Measurements from ENCODE around the gene SYTL4.

SYTL4 gene

GRCh38 chrX:100658941-100659381 is 73.0 kb downstream of the SYTL4 start:
- Histone ChIP-seq H3K79me2 (ENCODE audit: control insufficient read depth, low read length) (no peaks in the 10 kb centered on the region), H3K4me1 (ENCODE audit: control insufficient read depth, low read length) (no peaks in the 10 kb centered on the region), H3K9me3 (ENCODE audit: control insufficient read depth, insufficient read depth, low read length) (no peaks in the 10 kb centered on the region), H3K9me2 (replicated peaks; ENCODE audit: control insufficient read depth, low read length) (no peaks in the 10 kb centered on the region), H3K4me2 (ENCODE audit: low read length) (no peak overlapping the region), H3F3A (ENCODE audit: control insufficient read depth, insufficient read depth) (no peaks in the 10 kb centered on the region), H3K27ac (ENCODE audit: low read depth, low read length) (no peak overlapping the region), H4K20me1 (ENCODE audit: control insufficient read depth, insufficient read depth, low read depth, low read length) (no peaks in the 10 kb centered on the region), H3K36me3 (ENCODE audit: control insufficient read depth, low read length) (no peaks in the 10 kb centered on the region), H3K4me3 (ENCODE audit: low read length) (no peak overlapping the region), H3K27me3 (ENCODE audit: control insufficient read depth, low read length) (no peaks in the 10 kb centered on the region)
- TF ChIP-seq, protein P1, sequence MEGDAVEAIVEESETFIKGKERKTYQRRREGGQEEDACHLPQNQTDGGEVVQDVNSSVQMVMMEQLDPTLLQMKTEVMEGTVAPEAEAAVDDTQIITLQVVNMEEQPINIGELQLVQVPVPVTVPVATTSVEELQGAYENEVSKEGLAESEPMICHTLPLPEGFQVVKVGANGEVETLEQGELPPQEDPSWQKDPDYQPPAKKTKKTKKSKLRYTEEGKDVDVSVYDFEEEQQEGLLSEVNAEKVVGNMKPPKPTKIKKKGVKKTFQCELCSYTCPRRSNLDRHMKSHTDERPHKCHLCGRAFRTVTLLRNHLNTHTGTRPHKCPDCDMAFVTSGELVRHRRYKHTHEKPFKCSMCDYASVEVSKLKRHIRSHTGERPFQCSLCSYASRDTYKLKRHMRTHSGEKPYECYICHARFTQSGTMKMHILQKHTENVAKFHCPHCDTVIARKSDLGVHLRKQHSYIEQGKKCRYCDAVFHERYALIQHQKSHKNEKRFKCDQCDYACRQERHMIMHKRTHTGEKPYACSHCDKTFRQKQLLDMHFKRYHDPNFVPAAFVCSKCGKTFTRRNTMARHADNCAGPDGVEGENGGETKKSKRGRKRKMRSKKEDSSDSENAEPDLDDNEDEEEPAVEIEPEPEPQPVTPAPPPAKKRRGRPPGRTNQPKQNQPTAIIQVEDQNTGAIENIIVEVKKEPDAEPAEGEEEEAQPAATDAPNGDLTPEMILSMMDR (IDR thresholded peaks at IDR 0.05; ENCODE audit: low read depth, low read length, poor library complexity, severe bottlenecking), result no peak
- no peak for TF ChIP-seq EZH2phosphoT487 (IDR thresholded peaks at IDR 0.05; ENCODE audit: borderline replicate concordance, low read length)

- Histone ChIP-seq H3K4me3 (ENCODE audit: low read length) (no peak overlapping the region), H3K4me1 (ENCODE audit: control insufficient read depth, low read length) (no peaks in the 10 kb centered on the region), H3K9me2 (replicated peaks; ENCODE audit: control insufficient read depth, low read length) (no peaks in the 10 kb centered on the region), H3K4me2 (ENCODE audit: low read length) (no peak overlapping the region), H3K27me3 (ENCODE audit: control insufficient read depth, low read length) (no peaks in the 10 kb centered on the region), H3K36me3 (ENCODE audit: control insufficient read depth, low read length) (no peaks in the 10 kb centered on the region), H3K9me3 (ENCODE audit: control insufficient read depth, insufficient read depth, low read length) (no peaks in the 10 kb centered on the region), H3K27ac (ENCODE audit: low read depth, low read length) (no peak overlapping the region), H3F3A (ENCODE audit: control insufficient read depth, insufficient read depth) (no peaks in the 10 kb centered on the region), H3K79me2 (ENCODE audit: control insufficient read depth, low read length) (no peaks in the 10 kb centered on the region), H4K20me1 (ENCODE audit: control insufficient read depth, insufficient read depth, low read depth, low read length) (no peaks in the 10 kb centered on the region)
- TF ChIP-seq, protein P1 (IDR thresholded peaks at IDR 0.05; ENCODE audit: low read depth, low read length, poor library complexity, severe bottlenecking), result peak; percentile 18
- TF ChIP-seq EZH2phosphoT487 (IDR thresholded peaks at IDR 0.05; ENCODE audit: borderline replicate concordance, low read length), result no peak
These were observed 77.7 kb downstream of the SYTL4 start for GRCh38 chrX:100654261-100654660.

- H3K4me2 ChIP-seq (ENCODE audit: low read length), result no peak overlapping the region
- no peaks in the 10 kb centered on the region for H4K20me1 ChIP-seq (ENCODE audit: control insufficient read depth, insufficient read depth, low read depth, low read length)
- no peak overlapping the region for H3K4me3 ChIP-seq (ENCODE audit: low read length)
- no peaks in the 10 kb centered on the region for H3K36me3 ChIP-seq (ENCODE audit: control insufficient read depth, low read length)
- TF ChIP-seq, protein P1 (IDR thresholded peaks at IDR 0.05; ENCODE audit: low read depth, low read length, poor library complexity, severe bottlenecking), result no peak
- no peak for TF ChIP-seq EZH2phosphoT487 (IDR thresholded peaks at IDR 0.05; ENCODE audit: borderline replicate concordance, low read length)
- H3K9me3 ChIP-seq (ENCODE audit: control insufficient read depth, insufficient read depth, low read length), result no peaks in the 10 kb centered on the region
- no peaks in the 10 kb centered on the region for H3K27me3 ChIP-seq (ENCODE audit: control insufficient read depth, low read length)
- no peaks in the 10 kb centered on the region for H3K9me2 ChIP-seq (replicated peaks; ENCODE audit: control insufficient read depth, low read length)
- no peaks in the 10 kb centered on the region for H3K79me2 ChIP-seq (ENCODE audit: control insufficient read depth, low read length)
- H3F3A ChIP-seq (ENCODE audit: control insufficient read depth, insufficient read depth), result no peaks in the 10 kb centered on the region
- no peaks in the 10 kb centered on the region for H3K4me1 ChIP-seq (ENCODE audit: control insufficient read depth, low read length)
- H3K27ac ChIP-seq (ENCODE audit: low read depth, low read length), result no peak overlapping the region
These were observed 79.7 kb downstream of the SYTL4 start for GRCh38 chrX:100652266-100652665.
